Endothelial cell (in vitro differentiated cells): ENCODE results near the gene TOMM20. TPM values are rescaled to one million over a fixed set of nuclear protein-coding genes. Genes with fewer than 3 reads are reported as not detected.

Source experiments
- DNase-seq: peaks from one replicate; pipeline ENCODE4 v3.0.0; 2021; ENCODE audit warnings: low spot score
- H3K27ac Mint-ChIP-seq: one replicate; pipeline ENCODE4 v1.8.0; 2021; ENCODE audit warnings: mixed read lengths, inconsistent platforms; ENCODE audit not compliant: unreplicated experiment
- H3K27me3 Mint-ChIP-seq: one replicate; pipeline ENCODE4 v1.8.0; 2021; ENCODE audit warnings: mild to moderate bottlenecking, moderate library complexity, mixed read lengths, inconsistent platforms; ENCODE audit not compliant: unreplicated experiment
- H3K36me3 Mint-ChIP-seq: one replicate; pipeline ENCODE4 v1.8.0; 2021; ENCODE audit warnings: mild to moderate bottlenecking, low read depth, mixed read lengths, inconsistent platforms; ENCODE audit not compliant: unreplicated experiment
- H3K4me1 Mint-ChIP-seq: one replicate; pipeline ENCODE4 v1.8.0; 2021; ENCODE audit warnings: mild to moderate bottlenecking, mixed read lengths, inconsistent platforms; ENCODE audit not compliant: unreplicated experiment
- H3K4me3 Mint-ChIP-seq: one replicate; pipeline ENCODE4 v1.8.0; 2021; ENCODE audit warnings: mild to moderate bottlenecking, mixed read lengths, inconsistent platforms; ENCODE audit not compliant: unreplicated experiment
- H3K9me3 Mint-ChIP-seq: one replicate; pipeline ENCODE4 v1.8.0; 2021; ENCODE audit warnings: mixed read lengths, inconsistent platforms; ENCODE audit not compliant: unreplicated experiment
- total RNA-seq: library from RNA; stranded (reverse); fragmentation: NEBNext Ultra II Directional; extraction: Animal tissue kit (Norgen Biotek cat#: 25700); gene quantifications from one replicate; pipeline ENCODE4 v1.2.1, GENCODE V29; 2021; ENCODE audit not compliant: unreplicated experiment
- TF ChIP-seq, protein P1 (sequence below): fragments of 200-600 bp; sonication (generic); IDR thresholded peaks from one replicate; pipeline ENCODE4 v1.5.0; 2021; ENCODE audit warnings: antibody characterized with exemption; ENCODE audit not compliant: unreplicated experiment

The TOMM20 gene
- total RNA-seq, 1 donor from 2014 or later, result 105 TPM

DNA sequence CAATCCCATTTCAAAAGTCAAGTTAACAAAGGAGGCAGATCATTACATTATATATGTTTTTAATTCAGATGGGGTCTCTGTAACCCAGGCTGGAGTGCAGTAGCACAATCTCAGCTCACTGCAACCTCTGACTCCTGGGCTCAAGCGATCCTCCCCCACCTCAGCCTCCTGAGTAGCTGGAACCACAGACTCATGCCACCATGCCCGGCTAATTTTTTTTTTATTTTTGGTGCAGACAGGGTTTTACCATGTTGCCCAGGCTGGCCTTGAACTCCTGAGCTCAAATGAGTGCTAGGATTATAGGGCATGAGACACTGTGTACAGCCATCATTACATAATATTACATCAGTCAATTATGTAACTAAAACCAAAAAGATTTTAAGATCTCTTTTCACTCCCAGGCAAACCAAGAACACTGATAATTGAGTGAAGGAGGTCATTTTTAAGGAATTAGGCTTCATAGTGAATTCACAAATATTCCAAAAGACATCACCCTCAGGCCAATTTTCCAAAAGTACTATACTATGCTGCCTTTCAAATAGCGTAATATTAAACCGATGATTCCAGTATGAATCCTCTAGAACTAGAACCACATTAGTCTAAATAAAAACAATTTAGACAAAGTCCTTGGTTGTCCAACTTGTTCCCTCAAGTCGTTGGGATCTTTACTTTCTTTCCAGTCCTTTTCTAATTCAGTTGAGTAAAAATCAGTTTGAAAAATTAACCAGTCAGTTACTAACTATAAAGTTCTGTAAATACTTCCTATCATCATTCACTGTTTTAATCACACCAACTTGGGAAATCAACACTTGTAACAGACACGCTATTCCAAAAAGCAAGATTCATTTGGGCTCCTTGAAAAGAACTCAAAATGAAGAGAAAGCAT lies 16.1 kb downstream of the TOMM20 start:
- no peak for DNase-seq
- H3K4me3 Mint-ChIP-seq, result no peak overlapping the region
- H3K9me3 Mint-ChIP-seq, result no peaks in the 10 kb centered on the region
- no peak overlapping the region for H3K27ac Mint-ChIP-seq
- H3K36me3 Mint-ChIP-seq, result peaks cover 35% of the 10 kb centered on the region
- no peaks in the 10 kb centered on the region for H3K27me3 Mint-ChIP-seq
- H3K4me1 Mint-ChIP-seq, result peaks cover 8% of the 10 kb centered on the region
- TF ChIP-seq, protein P1, sequence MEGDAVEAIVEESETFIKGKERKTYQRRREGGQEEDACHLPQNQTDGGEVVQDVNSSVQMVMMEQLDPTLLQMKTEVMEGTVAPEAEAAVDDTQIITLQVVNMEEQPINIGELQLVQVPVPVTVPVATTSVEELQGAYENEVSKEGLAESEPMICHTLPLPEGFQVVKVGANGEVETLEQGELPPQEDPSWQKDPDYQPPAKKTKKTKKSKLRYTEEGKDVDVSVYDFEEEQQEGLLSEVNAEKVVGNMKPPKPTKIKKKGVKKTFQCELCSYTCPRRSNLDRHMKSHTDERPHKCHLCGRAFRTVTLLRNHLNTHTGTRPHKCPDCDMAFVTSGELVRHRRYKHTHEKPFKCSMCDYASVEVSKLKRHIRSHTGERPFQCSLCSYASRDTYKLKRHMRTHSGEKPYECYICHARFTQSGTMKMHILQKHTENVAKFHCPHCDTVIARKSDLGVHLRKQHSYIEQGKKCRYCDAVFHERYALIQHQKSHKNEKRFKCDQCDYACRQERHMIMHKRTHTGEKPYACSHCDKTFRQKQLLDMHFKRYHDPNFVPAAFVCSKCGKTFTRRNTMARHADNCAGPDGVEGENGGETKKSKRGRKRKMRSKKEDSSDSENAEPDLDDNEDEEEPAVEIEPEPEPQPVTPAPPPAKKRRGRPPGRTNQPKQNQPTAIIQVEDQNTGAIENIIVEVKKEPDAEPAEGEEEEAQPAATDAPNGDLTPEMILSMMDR, result no peak

DNA sequence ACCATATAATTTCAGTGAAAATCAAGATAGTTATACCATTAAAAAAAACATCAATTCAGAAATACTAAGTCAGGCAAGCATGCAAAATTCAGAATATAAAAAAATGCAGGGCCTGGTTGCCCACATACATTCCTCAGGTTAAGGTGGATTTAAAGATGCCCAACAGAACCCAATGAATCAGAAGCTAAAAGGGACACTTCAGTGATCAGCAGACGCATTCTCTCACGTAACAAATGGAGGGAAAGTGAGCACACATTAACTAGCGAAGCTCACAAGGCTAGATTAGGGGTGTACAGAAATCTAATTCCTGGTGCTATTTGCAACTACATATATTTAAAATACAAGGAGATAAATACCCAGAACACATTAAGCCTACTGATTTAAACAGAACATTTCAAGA lies 17.5 kb downstream of the TOMM20 start:
- H3K36me3 Mint-ChIP-seq, result peaks cover 35% of the 10 kb centered on the region
- TF ChIP-seq, protein P1, result no peak
- H3K27ac Mint-ChIP-seq, result no peak overlapping the region
- H3K4me1 Mint-ChIP-seq, result peaks cover 8% of the 10 kb centered on the region
- no peak overlapping the region for H3K4me3 Mint-ChIP-seq
- no peaks in the 10 kb centered on the region for H3K9me3 Mint-ChIP-seq
- no peak for DNase-seq
- peaks cover 2% of the 10 kb centered on the region for H3K27me3 Mint-ChIP-seq

DNA sequence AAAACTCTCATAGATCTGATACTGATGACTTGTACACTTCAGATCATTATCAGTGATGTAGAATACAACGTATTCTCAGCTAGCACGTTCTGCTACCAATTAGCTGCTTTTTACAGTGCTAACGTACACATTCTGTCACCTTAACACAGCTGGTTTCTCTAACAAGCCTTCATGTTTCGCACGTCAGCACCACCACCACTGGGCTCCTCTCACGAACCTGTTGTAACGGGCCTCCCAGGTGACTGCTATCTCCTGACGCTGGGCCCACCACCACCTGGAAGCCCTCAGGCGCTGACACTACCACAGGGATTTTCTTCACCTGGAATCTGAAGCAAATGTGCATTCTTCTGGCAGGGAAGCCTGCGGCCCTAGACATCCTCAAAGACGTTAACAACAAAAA lies 19.8 kb downstream of the TOMM20 start:
- Mint-ChIP-seq H3K27me3 (peaks cover 2% of the 10 kb centered on the region), H3K9me3 (no peaks in the 10 kb centered on the region), H3K4me1 (peaks cover 16% of the 10 kb centered on the region), H3K27ac (no peak overlapping the region), H3K36me3 (peaks cover 27% of the 10 kb centered on the region), H3K4me3 (no peak overlapping the region)
- TF ChIP-seq, protein P1, result no peak
- no peak for DNase-seq

DNA sequence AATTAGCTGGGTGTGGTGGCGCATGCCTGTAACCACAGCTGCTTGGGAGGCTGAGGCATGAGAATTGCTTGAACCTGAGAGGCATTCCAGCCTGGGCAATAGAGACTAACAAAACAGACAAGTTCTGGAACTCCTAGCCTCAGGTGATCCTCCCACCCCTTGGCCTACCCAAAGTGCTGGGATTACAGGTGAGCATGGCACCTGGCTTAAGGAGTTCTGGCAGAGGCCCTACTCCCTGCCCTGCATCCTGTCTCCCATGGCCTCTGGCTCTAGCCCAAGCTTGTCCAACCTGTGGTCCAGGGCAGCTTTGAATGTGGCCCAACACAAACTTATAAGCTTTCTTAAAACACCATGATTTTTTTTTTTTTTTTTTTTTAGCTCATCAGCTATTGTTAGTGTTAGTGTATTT lies 20.4 kb downstream of the TOMM20 start:
- peaks cover 9% of the 10 kb centered on the region for H3K4me1 Mint-ChIP-seq
- H3K36me3 Mint-ChIP-seq, result peaks cover 21% of the 10 kb centered on the region

More for the DNA sequence above, 20.4 kb downstream of the TOMM20 start:
- Mint-ChIP-seq H3K9me3 (no peaks in the 10 kb centered on the region), H3K4me3 (no peak overlapping the region), H3K27ac (no peak overlapping the region), H3K27me3 (peaks cover 2% of the 10 kb centered on the region)
- no peak for DNase-seq
- TF ChIP-seq, protein P1, result no peak
